Left ventricle myocardium inferior (tissue), 1 donor: Measurements from ENCODE around the gene PTPRN2. TPM values are rescaled to one million over a fixed set of nuclear protein-coding genes. Genes with fewer than 3 reads are reported as not detected.
A peak's percentile ranks its signal among the peaks of the same experiment; 100 is the strongest.

ENCODE experiments used
- DNase-seq: peaks from one replicate; pipeline ENCODE4 v3.0.0-alpha.2; 2020
- H3K27ac ChIP-seq: fragments of 200-600 bp; replicated peaks from 2 replicates; pipeline ENCODE4 v1.8.0; 2021
- H3K27me3 ChIP-seq: fragments of 200-600 bp; 2 replicates; pipeline ENCODE4 v1.8.0; 2021; ENCODE audit warnings: low read depth
- H3K36me3 ChIP-seq: fragments of 200-600 bp; 2 replicates; pipeline ENCODE4 v1.8.0; 2021
- H3K4me1 ChIP-seq: fragments of 200-600 bp; 2 replicates; pipeline ENCODE4 v1.8.0; 2021
- H3K4me3 ChIP-seq: fragments of 200-600 bp; 2 replicates; pipeline ENCODE4 v1.8.0; 2021; ENCODE audit warnings: mild to moderate bottlenecking, moderate library complexity
- H3K9me3 ChIP-seq: fragments of 200-600 bp; replicated peaks from 2 replicates; pipeline ENCODE4 v1.8.0; 2021
- CTCF ChIP-seq: fragments of 200-600 bp; IDR thresholded peaks from 2 replicates; pipeline ENCODE4 v1.8.0; 2021; ENCODE audit warnings: antibody characterized with exemption, mild to moderate bottlenecking, borderline replicate concordance
- intact Hi-C: fragments of 100-400 bp; cut with micrococcal nuclease; formaldehyde crosslinking; loops from one replicate; pipeline ENCODE4 v1.11.0; 2022
- total RNA-seq: library from RNA; stranded (reverse); fragmentation: NEBNext Ultra II Directional; extraction: Animal tissue kit (Norgen Biotek cat#: 25700); gene quantifications from one replicate; pipeline ENCODE4 v1.2.1, GENCODE V29; 2021
- donor health status: DM: no; HTN: yes; CAD: no; lungs with severe emphysema.

Gene PTPRN2
- total RNA-seq, 1 donor from 2014 or later: 1.3 TPM

- Histone ChIP-seq H3K27ac (no peak overlapping the region), H3K36me3 (no peaks in the 10 kb centered on the region), H3K4me3 (no peak overlapping the region), H3K9me3 (peaks cover 6% of the 10 kb centered on the region), H3K27me3 (no peaks in the 10 kb centered on the region), H3K4me1 (no peaks in the 10 kb centered on the region)
- no peak for DNase-seq
- intact Hi-C loops: no loop called here
- no peak for TF ChIP-seq CTCF
Measured at GRCh38 chr7:158127241-158127640, 460.4 kb downstream of the PTPRN2 start.

- no peaks in the 10 kb centered on the region for H3K36me3 ChIP-seq
- no peak for DNase-seq
- H3K4me1 ChIP-seq: no peaks in the 10 kb centered on the region
- peak overlapping the region; percentile 30 for H3K27ac ChIP-seq
- H3K27me3 ChIP-seq: no peaks in the 10 kb centered on the region
- peak overlapping the region; percentile 48 for H3K4me3 ChIP-seq
- peaks cover 6% of the 10 kb centered on the region for H3K9me3 ChIP-seq
- TF ChIP-seq CTCF: no peak
- intact Hi-C loops: no loop called here
Measured at GRCh38 chr7:158126661-158127060, 461.0 kb downstream of the PTPRN2 start.

GRCh38 chr7:158125721-158126120, 461.9 kb downstream of the PTPRN2 start:
- no peaks in the 10 kb centered on the region for H3K4me1 ChIP-seq
- H3K9me3 ChIP-seq: peaks cover 6% of the 10 kb centered on the region
- peak overlapping the region; percentile 47 for H3K4me3 ChIP-seq
- no peak for TF ChIP-seq CTCF
- no peak for DNase-seq
- H3K36me3 ChIP-seq: no peaks in the 10 kb centered on the region
- intact Hi-C loops: no loop called here
- peak overlapping the region; percentile 9 for H3K27ac ChIP-seq
- H3K27me3 ChIP-seq: no peaks in the 10 kb centered on the region

GRCh38 chr7:158125091-158125490, 462.5 kb downstream of the PTPRN2 start:
- no peak for TF ChIP-seq CTCF
- Histone ChIP-seq H3K27ac (no peak overlapping the region), H3K4me3 (no peak overlapping the region), H3K36me3 (no peaks in the 10 kb centered on the region), H3K27me3 (no peaks in the 10 kb centered on the region), H3K9me3 (peaks cover 9% of the 10 kb centered on the region), H3K4me1 (no peaks in the 10 kb centered on the region)
- intact Hi-C loops: no loop called here
- DNase-seq: no peak

GRCh38 chr7:158124671-158125079, 462.9 kb downstream of the PTPRN2 start:
- no peaks in the 10 kb centered on the region for H3K4me1 ChIP-seq
- intact Hi-C loops: no loop called here
- H3K27ac ChIP-seq: no peak overlapping the region
- TF ChIP-seq CTCF: no peak
- no peak for DNase-seq
- H3K36me3 ChIP-seq: no peaks in the 10 kb centered on the region
- H3K4me3 ChIP-seq: no peak overlapping the region
- H3K27me3 ChIP-seq: no peaks in the 10 kb centered on the region
- H3K9me3 ChIP-seq: peaks cover 13% of the 10 kb centered on the region

GRCh38 chr7:158123753-158124152, 463.9 kb downstream of the PTPRN2 start:
- H3K9me3 ChIP-seq: peaks cover 22% of the 10 kb centered on the region
- no peak for TF ChIP-seq CTCF
- intact Hi-C loops: no loop called here

More at GRCh38 chr7:158123753-158124152, 463.9 kb downstream of the PTPRN2 start:
- Histone ChIP-seq H3K36me3 (no peaks in the 10 kb centered on the region), H3K4me1 (no peaks in the 10 kb centered on the region), H3K4me3 (no peak overlapping the region), H3K27ac (no peak overlapping the region), H3K27me3 (no peaks in the 10 kb centered on the region)
- DNase-seq: no peak
